Measurements from ENCODE around the gene NSUN6.

DNA sequence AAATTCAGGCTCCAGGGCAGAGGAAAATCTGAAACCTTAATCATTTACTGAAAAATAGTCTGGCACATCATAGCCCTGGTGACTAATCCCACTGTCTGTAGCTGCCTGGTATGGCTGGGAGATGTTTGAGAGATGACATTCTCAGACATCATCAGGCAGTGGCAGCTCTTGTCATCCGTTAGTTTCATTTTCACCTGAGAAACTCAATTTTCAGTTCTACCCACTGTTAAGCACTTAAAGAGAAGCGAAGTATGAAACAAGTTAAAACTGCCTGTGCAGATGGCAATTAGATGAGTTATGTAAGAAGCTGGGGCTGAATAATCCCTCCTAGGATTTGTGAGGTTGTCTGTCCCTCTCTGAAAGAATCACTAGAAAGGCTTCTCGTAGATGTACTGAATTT, 150.2 kb downstream of the NSUN6 start:
- TF ChIP-seq, protein P1, sequence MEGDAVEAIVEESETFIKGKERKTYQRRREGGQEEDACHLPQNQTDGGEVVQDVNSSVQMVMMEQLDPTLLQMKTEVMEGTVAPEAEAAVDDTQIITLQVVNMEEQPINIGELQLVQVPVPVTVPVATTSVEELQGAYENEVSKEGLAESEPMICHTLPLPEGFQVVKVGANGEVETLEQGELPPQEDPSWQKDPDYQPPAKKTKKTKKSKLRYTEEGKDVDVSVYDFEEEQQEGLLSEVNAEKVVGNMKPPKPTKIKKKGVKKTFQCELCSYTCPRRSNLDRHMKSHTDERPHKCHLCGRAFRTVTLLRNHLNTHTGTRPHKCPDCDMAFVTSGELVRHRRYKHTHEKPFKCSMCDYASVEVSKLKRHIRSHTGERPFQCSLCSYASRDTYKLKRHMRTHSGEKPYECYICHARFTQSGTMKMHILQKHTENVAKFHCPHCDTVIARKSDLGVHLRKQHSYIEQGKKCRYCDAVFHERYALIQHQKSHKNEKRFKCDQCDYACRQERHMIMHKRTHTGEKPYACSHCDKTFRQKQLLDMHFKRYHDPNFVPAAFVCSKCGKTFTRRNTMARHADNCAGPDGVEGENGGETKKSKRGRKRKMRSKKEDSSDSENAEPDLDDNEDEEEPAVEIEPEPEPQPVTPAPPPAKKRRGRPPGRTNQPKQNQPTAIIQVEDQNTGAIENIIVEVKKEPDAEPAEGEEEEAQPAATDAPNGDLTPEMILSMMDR (conservative IDR thresholded peaks at IDR 0.05; ENCODE audit: low read depth in 2 of 2), result no peak
- TF ChIP-seq STAT1 (IDR thresholded peaks at IDR 0.05; ENCODE audit: unreplicated experiment) (no peak), EZH2phosphoT487 (IDR thresholded peaks at IDR 0.05; ENCODE audit: unreplicated experiment) (no peak), POLR2AphosphoS5 (IDR thresholded peaks at IDR 0.05; ENCODE audit: low read depth) (no peak), JUNB (IDR thresholded peaks at IDR 0.05; ENCODE audit: unreplicated experiment) (no peak), EZH2 (IDR thresholded peaks at IDR 0.05; ENCODE audit: low read depth, unreplicated experiment) (no peak)
- TF ChIP-seq, protein P2, sequence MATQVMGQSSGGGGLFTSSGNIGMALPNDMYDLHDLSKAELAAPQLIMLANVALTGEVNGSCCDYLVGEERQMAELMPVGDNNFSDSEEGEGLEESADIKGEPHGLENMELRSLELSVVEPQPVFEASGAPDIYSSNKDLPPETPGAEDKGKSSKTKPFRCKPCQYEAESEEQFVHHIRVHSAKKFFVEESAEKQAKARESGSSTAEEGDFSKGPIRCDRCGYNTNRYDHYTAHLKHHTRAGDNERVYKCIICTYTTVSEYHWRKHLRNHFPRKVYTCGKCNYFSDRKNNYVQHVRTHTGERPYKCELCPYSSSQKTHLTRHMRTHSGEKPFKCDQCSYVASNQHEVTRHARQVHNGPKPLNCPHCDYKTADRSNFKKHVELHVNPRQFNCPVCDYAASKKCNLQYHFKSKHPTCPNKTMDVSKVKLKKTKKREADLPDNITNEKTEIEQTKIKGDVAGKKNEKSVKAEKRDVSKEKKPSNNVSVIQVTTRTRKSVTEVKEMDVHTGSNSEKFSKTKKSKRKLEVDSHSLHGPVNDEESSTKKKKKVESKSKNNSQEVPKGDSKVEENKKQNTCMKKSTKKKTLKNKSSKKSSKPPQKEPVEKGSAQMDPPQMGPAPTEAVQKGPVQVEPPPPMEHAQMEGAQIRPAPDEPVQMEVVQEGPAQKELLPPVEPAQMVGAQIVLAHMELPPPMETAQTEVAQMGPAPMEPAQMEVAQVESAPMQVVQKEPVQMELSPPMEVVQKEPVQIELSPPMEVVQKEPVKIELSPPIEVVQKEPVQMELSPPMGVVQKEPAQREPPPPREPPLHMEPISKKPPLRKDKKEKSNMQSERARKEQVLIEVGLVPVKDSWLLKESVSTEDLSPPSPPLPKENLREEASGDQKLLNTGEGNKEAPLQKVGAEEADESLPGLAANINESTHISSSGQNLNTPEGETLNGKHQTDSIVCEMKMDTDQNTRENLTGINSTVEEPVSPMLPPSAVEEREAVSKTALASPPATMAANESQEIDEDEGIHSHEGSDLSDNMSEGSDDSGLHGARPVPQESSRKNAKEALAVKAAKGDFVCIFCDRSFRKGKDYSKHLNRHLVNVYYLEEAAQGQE (IDR thresholded peaks at IDR 0.05; ENCODE audit: unreplicated experiment), result no peak
